Prostate gland (tissue), 2 donors: ENCODE data around the gene PLSCR3.

ENCODE experiments used
- CTCF ChIP-seq, 4 experiments: fragments of 200-600 bp in 2 of 4; fragments of 450-650 bp in 2 of 4; sonication (generic) in 2 of 4; IDR thresholded peaks; 1 replicate in 3 of 4; 2 replicates in 1 of 4; pipeline ENCODE4 v1.5.1; 2016 to 2019; ENCODE audit warnings: antibody characterized with exemption in 4 of 4, mild to moderate bottlenecking in 2 of 4, moderate library complexity in 2 of 4
- POLR2AphosphoS5 ChIP-seq: sonication (generic); formaldehyde crosslinking; IDR thresholded peaks from one replicate; pipeline ENCODE4 v1.6.1; 2017; ENCODE audit warnings: antibody characterized with exemption

- TF ChIP-seq CTCF (IDR thresholded peaks at IDR 0.05) (no peak), POLR2AphosphoS5 (no peak)
These were observed 10.4 kb downstream of the PLSCR3 start for GRCh38 chr17:7383742-7384488.
